Breast epithelium (tissue), 4 donors: ENCODE measurements around the gene HSD17B11. TPM values are rescaled to one million over a fixed set of nuclear protein-coding genes. Genes with fewer than 3 reads are reported as not detected.

Source experiments
- DNase-seq, 2 donors: peaks; one replicate each; pipeline ENCODE4 v3.0.0-alpha.2; 2019; ENCODE audit warnings: low spot score in 2 of 2
- H3K27ac ChIP-seq, 2 donors: fragments of 200-600 bp; sonication (generic) in 1 of 2; one replicate each; pipeline ENCODE4 v1.5.1; 2016 to 2019; ENCODE audit warnings: mild to moderate bottlenecking in 1 of 2
- H3K27me3 ChIP-seq, 2 donors: fragments of 200-600 bp; sonication (generic) in 1 of 2; one replicate each; pipeline versions ENCODE4 v1.5.1 to v1.6.0; 2017 to 2019; ENCODE audit warnings: control low read depth in 1 of 2, mild to moderate bottlenecking in 1 of 2
- H3K36me3 ChIP-seq: fragments of 200-600 bp; one replicate; pipeline ENCODE4 v1.5.1; 2019
- H3K4me1 ChIP-seq, 2 donors: fragments of 200-600 bp; sonication (generic); one replicate each; pipeline ENCODE4 v1.5.1; 2016 to 2019; ENCODE audit warnings: control low read depth in 1 of 2
- H3K4me3 ChIP-seq, 3 donors: fragments of 200-600 bp; sonication (generic); 1 replicate in 2 of 3; 2 replicates in 1 of 3; pipeline ENCODE4 v1.5.1; 2016 to 2019; ENCODE audit warnings: mild to moderate bottlenecking in 3 of 3, moderate library complexity in 2 of 3
- H3K9me3 ChIP-seq, 2 donors: fragments of 200-600 bp; sonication (generic) in 1 of 2; one replicate each; pipeline ENCODE4 v1.5.1; 2016 to 2019; ENCODE audit warnings: control low read depth in 1 of 2
- CTCF ChIP-seq, 3 donors: fragments of 450-650 bp; IDR thresholded peaks; one replicate each; pipeline ENCODE4 v1.5.1; 2016 to 2017; ENCODE audit warnings: antibody characterized with exemption in 3 of 3, mild to moderate bottlenecking in 3 of 3, moderate library complexity in 3 of 3
- POLR2A ChIP-seq: fragments of 450-650 bp; IDR thresholded peaks from one replicate; pipeline ENCODE4 v1.6.1; 2016; ENCODE audit warnings: antibody characterized with exemption, mild to moderate bottlenecking, moderate library complexity
- POLR2AphosphoS5 ChIP-seq, 3 donors: sonication (generic); formaldehyde crosslinking; IDR thresholded peaks; one replicate each; pipeline ENCODE4 v1.6.1; 2017; ENCODE audit warnings: antibody characterized with exemption in 3 of 3
- intact Hi-C: fragments of 100-400 bp; cut with DNase I; formaldehyde crosslinking; loops from one replicate; pipeline ENCODE4 v1.15.1; 2023; ENCODE audit warnings: low total_unique reads
- total RNA-seq, 3 donors: library from RNA; depleted of rRNA; stranded (reverse); fragments of >200 nt; gene quantifications; one replicate each; pipeline ENCODE4 v1.1.0, GENCODE V29; 2016

Gene HSD17B11
- total RNA-seq, 3 donors from 2014 or later, result 48.7 to 95.7 (median 54.1) TPM

GRCh38 chr4:87363552-87363951 lies 27.4 kb downstream of the HSD17B11 start:
- Histone ChIP-seq H3K9me3 (no peaks in the 10 kb centered on the region), H3K4me1 (no peaks in the 10 kb centered on the region), H3K27ac (no peak overlapping the region), H3K4me3 (no peak overlapping the region), H3K27me3 (no peaks in the 10 kb centered on the region), H3K36me3 (no peaks in the 10 kb centered on the region)
- intact Hi-C loops, result loop anchor here (10.0 kb wide), 1 partner anchor 1909 kb away; no protein-coding TSS in a partner anchor
- DNase-seq, result no peak
- no peak for TF ChIP-seq POLR2AphosphoS5 (IDR thresholded peaks at IDR 0.05)
- no peak for TF ChIP-seq POLR2A
- TF ChIP-seq CTCF (IDR thresholded peaks at IDR 0.05), result no peak

- DNase-seq, result no peak
- Histone ChIP-seq H3K27ac (no peak overlapping the region), H3K9me3 (no peaks in the 10 kb centered on the region), H3K36me3 (no peaks in the 10 kb centered on the region), H3K4me3 (no peak overlapping the region), H3K4me1 (no peaks in the 10 kb centered on the region), H3K27me3 (no peaks in the 10 kb centered on the region)
- TF ChIP-seq POLR2A, result no peak
- no peak for TF ChIP-seq CTCF (IDR thresholded peaks at IDR 0.05)
- no peak for TF ChIP-seq POLR2AphosphoS5 (IDR thresholded peaks at IDR 0.05)
- intact Hi-C loops, result loop anchor here (10.0 kb wide), 1 partner anchor 1906 kb away; no protein-coding TSS in a partner anchor
Observed at GRCh38 chr4:87360338-87360935, 30.6 kb downstream of the HSD17B11 start.

- Histone ChIP-seq H3K9me3 (no peaks in the 10 kb centered on the region), H3K4me1 (no peaks in the 10 kb centered on the region), H3K27me3 (no peaks in the 10 kb centered on the region), H3K4me3 (no peak overlapping the region), H3K27ac (no peak overlapping the region), H3K36me3 (no peaks in the 10 kb centered on the region)
- DNase-seq, result no peak
- intact Hi-C loops, result no loop called here
- TF ChIP-seq CTCF (IDR thresholded peaks at IDR 0.05) (no peak), POLR2A (no peak), POLR2AphosphoS5 (IDR thresholded peaks at IDR 0.05) (no peak)
Observed at GRCh38 chr4:87359258-87359657, 31.7 kb downstream of the HSD17B11 start.

GRCh38 chr4:87356832-87357526 lies 34.0 kb downstream of the HSD17B11 start:
- H3K4me3 ChIP-seq, result no peak overlapping the region
- H3K9me3 ChIP-seq, result no peaks in the 10 kb centered on the region
- intact Hi-C loops, result no loop called here
- H3K27me3 ChIP-seq, result no peaks in the 10 kb centered on the region
- H3K27ac ChIP-seq, result no peak overlapping the region
- no peaks in the 10 kb centered on the region for H3K36me3 ChIP-seq
- DNase-seq, result no peak
- TF ChIP-seq CTCF (IDR thresholded peaks at IDR 0.05) (no peak), POLR2AphosphoS5 (IDR thresholded peaks at IDR 0.05) (no peak), POLR2A (no peak)
- no peaks in the 10 kb centered on the region for H3K4me1 ChIP-seq
